Measurements from ENCODE around the gene UBA52.
A peak's percentile ranks its signal among the peaks of the same experiment; 100 is the strongest.

GRCh38 chr19:18603255-18603957 lies 31.7 kb downstream of the UBA52 start:
- peak in 4 of 12 donors; percentile 10 to 25 (median 14) for TF ChIP-seq CTCF (IDR thresholded peaks at IDR 0.05)
- TF ChIP-seq POLR2A (IDR thresholded peaks at IDR 0.05), result no peak
